K562 (cell line): Measurements from ENCODE around the gene WDR64.

Source experiments
- FOS ChIP-seq: IDR thresholded peaks from 3 replicates; pipeline ENCODE4 v1.6.1; 2011; ENCODE audit not compliant: insufficient read length; ENCODE audit errors: extremely low read depth
- KLF13 ChIP-seq: fragments of 450-650 bp; IDR thresholded peaks from 2 replicates; pipeline ENCODE4 v1.6.1; 2016; ENCODE audit warnings: missing genetic modification characterization, low read depth, mild to moderate bottlenecking, missing compliant biosample characterization, moderate library complexity, borderline replicate concordance
- TCF7L2 ChIP-seq: fragments of 150-350 bp; IDR thresholded peaks from 2 replicates; pipeline ENCODE4 v1.6.1; 2016; ENCODE audit warnings: low read depth, mild to moderate bottlenecking, low read length, moderate library complexity
- TRIM28 ChIP-seq: fragments of 450-650 bp; IDR thresholded peaks from 2 replicates; pipeline ENCODE4 v1.6.1; 2017
- ZNF184 ChIP-seq: sonication (generic); formaldehyde crosslinking; IDR thresholded peaks from 2 replicates; pipeline ENCODE4 v1.5.0; 2020; ENCODE audit warnings: missing genetic modification reagents
- TF ChIP-seq, protein P1 (sequence below): fragments of 450-650 bp; conservative IDR thresholded peaks from 2 replicates; pipeline ENCODE4 v1.6.1; 2016; ENCODE audit warnings: missing genetic modification characterization, low read depth, mild to moderate bottlenecking, control low read depth, missing compliant biosample characterization
- TF ChIP-seq, protein P2 (sequence below): fragments of 250-450 bp; sonication (Bioruptor Pico); IDR thresholded peaks from 2 replicates; pipeline ENCODE4 v1.5.0; 2021; ENCODE audit warnings: mild to moderate bottlenecking, borderline replicate concordance

DNA sequence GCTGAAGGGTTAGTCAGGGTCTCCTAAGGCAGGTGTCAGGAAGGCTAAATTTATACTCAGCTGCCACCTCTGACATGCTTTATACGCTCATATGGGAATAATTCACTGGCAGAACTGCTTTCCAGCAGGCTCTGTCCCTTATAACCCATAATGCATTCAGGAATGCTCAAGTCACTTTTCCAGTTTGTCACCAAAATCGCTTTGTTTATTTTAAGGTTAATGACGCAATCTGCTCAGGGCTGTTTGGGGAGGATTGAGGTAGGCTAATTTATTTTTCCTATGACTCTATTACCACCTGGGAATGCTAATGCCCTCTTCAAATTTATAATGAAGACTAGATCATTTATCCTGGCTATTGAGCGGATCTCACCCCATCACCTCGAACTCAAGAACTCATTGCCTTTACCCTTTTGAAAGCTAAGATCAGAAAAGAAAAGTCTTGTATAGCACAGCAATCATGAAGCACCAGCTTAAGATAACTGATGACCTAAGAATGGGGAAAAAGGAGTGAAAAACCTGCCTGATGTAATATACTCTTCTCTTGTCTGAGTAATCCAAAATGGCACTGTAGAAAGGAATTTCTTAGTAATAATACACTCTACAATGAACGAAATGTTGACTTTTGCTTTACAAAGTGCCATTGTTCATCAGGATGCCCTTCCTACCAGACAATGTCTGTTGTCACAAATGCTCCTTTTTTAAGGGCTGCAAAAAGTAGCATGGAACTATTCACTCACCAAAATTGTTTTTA, 98.0 kb downstream of the WDR64 start:
- TF ChIP-seq TRIM28 (no peak), ZNF184 (CRISPR knock-in tag) (no peak), FOS (no peak), KLF13 (tag) (no peak), TCF7L2 (no peak)
- TF ChIP-seq, protein P1, sequence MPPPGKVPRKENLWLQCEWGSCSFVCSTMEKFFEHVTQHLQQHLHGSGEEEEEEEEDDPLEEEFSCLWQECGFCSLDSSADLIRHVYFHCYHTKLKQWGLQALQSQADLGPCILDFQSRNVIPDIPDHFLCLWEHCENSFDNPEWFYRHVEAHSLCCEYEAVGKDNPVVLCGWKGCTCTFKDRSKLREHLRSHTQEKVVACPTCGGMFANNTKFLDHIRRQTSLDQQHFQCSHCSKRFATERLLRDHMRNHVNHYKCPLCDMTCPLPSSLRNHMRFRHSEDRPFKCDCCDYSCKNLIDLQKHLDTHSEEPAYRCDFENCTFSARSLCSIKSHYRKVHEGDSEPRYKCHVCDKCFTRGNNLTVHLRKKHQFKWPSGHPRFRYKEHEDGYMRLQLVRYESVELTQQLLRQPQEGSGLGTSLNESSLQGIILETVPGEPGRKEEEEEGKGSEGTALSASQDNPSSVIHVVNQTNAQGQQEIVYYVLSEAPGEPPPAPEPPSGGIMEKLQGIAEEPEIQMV (tag), result no peak
- TF ChIP-seq, protein P2, sequence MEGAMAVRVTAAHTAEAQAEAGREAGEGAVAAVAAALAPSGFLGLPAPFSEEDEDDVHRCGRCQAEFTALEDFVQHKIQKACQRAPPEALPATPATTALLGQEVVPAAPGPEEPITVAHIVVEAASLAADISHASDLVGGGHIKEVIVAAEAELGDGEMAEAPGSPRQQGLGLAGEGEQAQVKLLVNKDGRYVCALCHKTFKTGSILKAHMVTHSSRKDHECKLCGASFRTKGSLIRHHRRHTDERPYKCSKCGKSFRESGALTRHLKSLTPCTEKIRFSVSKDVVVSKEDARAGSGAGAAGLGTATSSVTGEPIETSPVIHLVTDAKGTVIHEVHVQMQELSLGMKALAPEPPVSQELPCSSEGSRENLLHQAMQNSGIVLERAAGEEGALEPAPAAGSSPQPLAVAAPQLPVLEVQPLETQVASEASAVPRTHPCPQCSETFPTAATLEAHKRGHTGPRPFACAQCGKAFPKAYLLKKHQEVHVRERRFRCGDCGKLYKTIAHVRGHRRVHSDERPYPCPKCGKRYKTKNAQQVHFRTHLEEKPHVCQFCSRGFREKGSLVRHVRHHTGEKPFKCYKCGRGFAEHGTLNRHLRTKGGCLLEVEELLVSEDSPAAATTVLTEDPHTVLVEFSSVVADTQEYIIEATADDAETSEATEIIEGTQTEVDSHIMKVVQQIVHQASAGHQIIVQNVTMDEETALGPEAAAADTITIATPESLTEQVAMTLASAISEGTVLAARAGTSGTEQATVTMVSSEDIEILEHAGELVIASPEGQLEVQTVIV (CRISPR knock-in tag), result no peak
